ENCODE results near the gene C1orf21. TPM values are rescaled to one million over a fixed set of nuclear protein-coding genes. Genes with fewer than 3 reads are reported as not detected.

The C1orf21 gene
- total RNA-seq, 4 donors from 2014 or later, result 24.0 to 43.0 (median 40.3) TPM

DNA sequence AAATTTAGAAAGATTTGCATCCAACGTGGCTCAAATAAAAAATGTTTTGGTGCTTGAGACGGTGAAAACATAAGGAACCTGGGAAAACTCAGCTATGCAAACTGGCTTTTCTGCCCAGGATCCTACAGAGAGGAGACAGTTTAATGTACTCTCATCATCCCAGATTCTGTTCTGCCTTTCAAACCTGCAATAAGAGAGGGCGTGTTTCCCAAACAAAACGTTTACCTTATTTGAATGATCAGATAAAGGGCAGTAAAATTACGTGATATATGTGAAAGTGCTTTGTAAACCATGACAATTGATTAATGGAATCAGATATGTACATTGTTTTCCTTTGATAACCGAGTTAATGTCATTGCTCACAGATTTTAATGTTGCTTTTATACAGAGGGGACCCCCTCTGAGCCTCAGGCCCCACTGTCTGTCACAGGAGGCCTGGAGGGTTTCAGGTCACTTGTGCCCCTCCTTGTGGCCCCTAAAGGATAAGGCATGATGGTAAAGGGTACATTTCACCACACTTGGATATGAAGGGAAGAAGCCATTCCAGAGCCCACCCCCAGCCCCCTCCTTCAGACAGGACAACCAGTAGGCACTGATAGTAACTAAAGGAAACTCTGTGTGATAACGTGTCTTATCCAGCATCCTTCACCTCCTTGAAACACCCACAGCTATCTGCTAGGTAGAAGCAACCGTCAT, 210.3 kb downstream of the C1orf21 start:
- no peak for ATAC-seq (ENCODE audit: low FRiP score)
- TF ChIP-seq, protein P1, sequence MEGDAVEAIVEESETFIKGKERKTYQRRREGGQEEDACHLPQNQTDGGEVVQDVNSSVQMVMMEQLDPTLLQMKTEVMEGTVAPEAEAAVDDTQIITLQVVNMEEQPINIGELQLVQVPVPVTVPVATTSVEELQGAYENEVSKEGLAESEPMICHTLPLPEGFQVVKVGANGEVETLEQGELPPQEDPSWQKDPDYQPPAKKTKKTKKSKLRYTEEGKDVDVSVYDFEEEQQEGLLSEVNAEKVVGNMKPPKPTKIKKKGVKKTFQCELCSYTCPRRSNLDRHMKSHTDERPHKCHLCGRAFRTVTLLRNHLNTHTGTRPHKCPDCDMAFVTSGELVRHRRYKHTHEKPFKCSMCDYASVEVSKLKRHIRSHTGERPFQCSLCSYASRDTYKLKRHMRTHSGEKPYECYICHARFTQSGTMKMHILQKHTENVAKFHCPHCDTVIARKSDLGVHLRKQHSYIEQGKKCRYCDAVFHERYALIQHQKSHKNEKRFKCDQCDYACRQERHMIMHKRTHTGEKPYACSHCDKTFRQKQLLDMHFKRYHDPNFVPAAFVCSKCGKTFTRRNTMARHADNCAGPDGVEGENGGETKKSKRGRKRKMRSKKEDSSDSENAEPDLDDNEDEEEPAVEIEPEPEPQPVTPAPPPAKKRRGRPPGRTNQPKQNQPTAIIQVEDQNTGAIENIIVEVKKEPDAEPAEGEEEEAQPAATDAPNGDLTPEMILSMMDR (IDR thresholded peaks at IDR 0.05), result no peak
- no peak for DNase-seq (ENCODE audit: low spot score)

DNA sequence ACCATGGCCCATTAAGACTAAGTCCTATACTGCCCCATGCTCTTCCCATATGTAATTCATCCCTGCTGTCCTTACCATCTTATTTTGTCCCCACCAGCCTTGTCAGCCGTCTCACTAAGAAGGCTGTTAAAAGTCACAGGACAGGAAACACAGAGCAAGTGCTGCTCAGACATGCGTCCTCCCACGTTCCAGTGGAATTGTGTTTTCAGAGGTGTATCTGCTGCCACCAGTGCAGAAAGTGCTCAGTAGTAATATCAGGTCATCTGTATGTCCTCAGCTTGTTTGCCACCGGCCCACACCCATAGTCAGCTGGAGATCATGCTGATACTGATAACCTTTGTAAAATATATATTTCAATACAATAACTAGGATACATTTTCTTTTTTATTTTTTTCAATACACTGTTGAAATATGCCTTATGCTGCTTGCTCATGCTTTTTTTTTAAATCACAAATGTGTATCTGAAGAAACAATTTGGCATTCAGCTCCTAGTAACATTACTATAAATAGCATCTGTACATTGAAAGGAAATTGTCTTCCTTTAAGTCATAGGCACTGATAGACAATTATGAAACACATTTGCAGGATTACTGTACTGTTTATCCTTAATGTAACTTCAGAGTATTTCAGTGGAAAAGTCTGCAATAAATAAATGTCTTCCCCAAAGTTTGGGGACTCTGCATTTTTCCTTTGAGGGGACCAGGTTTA, 211.0 kb downstream of the C1orf21 start:
- ATAC-seq (ENCODE audit: low FRiP score) (no peak), DNase-seq (ENCODE audit: low spot score) (no peak)
- TF ChIP-seq, protein P1 (IDR thresholded peaks at IDR 0.05), result no peak

DNA sequence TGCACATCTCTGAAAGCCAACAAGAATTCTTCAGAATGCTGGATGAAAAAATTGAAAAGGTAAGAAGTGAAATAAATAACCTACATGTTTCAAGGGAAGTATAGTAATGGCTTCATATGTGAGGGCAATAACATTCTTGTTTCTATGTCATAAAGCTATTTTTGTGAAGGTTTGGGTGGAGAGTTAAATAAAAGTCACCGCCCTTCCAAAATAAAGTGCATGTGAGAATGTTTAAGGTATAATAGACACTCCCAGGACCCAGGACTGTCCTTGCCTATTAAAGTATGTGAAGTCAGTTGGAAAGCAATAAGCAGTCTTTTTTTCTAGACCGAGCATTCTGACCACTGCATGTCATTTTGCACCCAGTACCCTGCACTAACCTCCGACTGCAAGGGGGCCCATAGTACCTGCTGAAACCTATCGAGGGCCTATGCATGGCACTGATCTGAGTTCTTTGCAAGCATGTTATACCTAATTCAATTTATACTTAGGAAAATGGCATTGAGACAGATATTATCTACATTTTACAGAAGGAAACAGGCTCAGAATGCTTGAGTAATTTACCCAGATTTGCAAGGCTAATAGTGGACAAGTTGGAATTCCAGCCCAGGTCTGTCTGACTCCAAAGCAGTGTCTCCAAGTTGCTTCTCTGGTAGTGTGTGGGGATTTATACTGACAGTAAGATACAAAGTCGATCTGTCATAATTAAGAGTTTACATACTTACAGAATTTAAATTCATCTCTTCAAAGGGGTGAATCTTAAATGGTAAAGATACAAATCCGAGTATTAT, 211.8 kb downstream of the C1orf21 start:
- TF ChIP-seq, protein P1 (IDR thresholded peaks at IDR 0.05), result no peak
- ATAC-seq (ENCODE audit: low FRiP score), result no peak

DNA sequence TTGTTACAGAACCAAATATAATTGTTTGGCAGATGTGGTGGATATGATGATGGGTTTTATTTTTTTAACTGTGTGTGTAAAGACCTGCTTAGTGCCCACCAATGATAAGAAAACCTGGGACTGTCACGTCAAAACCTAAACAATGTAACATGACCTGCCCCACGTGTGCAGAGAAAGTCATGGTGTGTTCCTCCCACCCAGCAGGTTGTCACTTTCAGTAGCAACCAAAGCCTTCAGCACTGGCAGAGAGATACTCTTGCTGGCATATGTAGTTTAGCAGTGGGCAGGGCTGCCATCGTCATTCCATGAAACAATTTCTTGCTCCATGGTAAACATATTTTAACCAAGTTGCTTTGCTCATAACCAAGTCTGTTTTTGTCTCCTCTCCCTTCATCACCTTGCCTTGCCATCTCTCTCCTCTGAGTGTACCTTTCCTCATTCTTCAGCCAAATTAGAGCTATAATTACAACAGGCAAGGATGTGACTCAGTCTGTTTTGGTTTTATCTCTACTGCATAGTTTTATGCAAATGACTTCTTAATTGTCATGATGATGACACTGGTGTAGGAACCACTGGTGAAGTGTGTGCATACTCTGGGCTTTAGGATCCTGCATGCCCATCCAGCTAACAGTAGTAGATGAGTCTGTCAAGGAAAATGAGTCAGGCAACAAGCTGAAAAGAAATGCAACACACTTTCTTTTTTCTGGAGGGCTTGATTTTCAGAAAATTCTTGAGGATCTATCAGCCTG, 217.5 kb downstream of the C1orf21 start:
- TF ChIP-seq, protein P1 (IDR thresholded peaks at IDR 0.05), result no peak
- no peak for ATAC-seq (ENCODE audit: low FRiP score)
- no peak for DNase-seq (ENCODE audit: low spot score)

More for the DNA sequence above, 211.8 kb downstream of the C1orf21 start:
- DNase-seq (ENCODE audit: low spot score), result no peak

DNA sequence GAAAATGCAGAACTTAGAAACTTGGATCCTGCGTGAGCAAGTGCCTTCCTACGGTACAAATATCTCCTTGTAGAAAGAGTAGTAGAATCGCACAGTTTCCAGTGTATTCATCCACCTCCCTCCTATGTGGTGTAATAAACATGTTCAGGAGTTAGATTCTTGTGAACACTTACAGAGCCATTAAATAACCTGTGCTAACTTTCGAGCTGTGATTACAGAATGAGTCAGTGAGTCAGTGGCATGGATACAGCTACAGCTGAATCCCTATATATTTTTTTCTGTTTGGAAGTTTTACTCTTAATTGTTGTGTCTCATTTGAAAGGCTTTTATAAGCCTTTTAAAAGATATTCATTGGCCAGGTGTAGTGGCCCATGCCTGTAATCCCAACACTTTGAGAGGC, 219.1 kb downstream of the C1orf21 start:
- DNase-seq (ENCODE audit: low spot score), result no peak

DNA sequence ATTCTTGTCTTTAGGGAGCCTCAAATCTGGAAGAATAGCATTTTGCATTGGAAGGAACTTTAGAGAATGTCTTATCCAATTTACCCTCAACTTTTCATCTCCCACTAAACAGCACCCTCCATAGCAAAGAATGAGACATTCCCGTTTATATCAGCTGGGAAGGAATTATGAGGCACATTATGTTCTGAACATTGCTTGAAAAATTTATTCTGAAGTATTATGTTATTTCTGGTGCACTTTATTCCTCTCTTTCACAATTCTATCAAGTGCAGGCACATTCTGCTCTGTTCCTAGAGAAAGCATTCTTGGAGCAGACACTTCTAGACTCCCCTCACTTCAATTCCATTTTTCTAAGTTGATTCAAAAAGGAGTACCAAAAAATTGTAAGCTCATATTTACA, 220.0 kb downstream of the C1orf21 start:
- DNase-seq (ENCODE audit: low spot score) (no peak), ATAC-seq (ENCODE audit: low FRiP score) (peak; percentile 30)
- TF ChIP-seq, protein P1 (IDR thresholded peaks at IDR 0.05), result no peak

More for the DNA sequence above, 219.1 kb downstream of the C1orf21 start:
- TF ChIP-seq, protein P1 (IDR thresholded peaks at IDR 0.05), result no peak
- ATAC-seq (ENCODE audit: low FRiP score), result no peak

All from omental fat pad (tissue), 4 donors.